ENCODE data around the gene COG5.
A peak's percentile ranks its signal among the peaks of the same experiment; 100 is the strongest.

COG5 gene

DNA sequence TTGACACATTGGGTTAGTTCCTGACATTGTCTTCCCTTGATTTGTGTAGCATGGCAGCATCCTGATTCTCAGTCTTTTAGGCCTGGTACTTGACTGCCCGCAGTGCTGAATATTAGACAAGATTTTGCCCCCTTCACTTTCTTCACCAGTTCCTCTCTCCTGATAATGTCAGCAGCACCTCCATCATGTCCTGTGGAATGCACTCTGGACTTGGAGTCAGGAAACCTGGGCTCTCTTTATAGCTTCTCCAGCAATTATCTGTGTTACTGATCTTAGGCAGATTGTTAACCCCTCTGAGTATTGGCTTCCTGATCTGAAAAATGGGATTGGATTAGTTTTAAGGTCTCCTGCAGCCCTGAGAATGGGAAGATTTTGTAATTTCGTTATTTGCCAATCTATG is 375.9 kb downstream of the COG5 start:
- no peak overlapping the region for H3K27ac ChIP-seq
- TF ChIP-seq, protein P1, sequence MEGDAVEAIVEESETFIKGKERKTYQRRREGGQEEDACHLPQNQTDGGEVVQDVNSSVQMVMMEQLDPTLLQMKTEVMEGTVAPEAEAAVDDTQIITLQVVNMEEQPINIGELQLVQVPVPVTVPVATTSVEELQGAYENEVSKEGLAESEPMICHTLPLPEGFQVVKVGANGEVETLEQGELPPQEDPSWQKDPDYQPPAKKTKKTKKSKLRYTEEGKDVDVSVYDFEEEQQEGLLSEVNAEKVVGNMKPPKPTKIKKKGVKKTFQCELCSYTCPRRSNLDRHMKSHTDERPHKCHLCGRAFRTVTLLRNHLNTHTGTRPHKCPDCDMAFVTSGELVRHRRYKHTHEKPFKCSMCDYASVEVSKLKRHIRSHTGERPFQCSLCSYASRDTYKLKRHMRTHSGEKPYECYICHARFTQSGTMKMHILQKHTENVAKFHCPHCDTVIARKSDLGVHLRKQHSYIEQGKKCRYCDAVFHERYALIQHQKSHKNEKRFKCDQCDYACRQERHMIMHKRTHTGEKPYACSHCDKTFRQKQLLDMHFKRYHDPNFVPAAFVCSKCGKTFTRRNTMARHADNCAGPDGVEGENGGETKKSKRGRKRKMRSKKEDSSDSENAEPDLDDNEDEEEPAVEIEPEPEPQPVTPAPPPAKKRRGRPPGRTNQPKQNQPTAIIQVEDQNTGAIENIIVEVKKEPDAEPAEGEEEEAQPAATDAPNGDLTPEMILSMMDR (IDR thresholded peaks at IDR 0.05): no peak
- DNase-seq (ENCODE audit: low spot score): no peak
- H3K4me3 ChIP-seq: no peak overlapping the region

DNA sequence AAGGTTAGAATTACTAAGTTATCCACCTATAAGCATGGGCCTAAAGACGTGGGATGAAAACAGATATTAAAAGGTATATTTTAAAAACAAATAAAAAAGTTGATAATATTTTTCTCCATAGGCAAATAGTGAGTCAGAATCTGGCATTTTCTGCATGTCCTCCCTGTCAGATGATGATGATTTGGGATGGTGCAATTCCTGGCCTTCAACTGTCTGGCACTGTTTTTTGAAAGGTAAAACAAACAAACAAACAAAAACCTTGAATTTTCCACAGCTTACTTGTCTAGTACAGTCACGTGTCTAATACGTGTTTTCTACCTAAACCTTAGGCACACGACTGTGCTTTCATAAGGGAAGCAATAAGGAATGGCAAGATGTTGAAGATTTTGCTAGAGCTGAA is 377.5 kb downstream of the COG5 start:
- no peak for DNase-seq (ENCODE audit: low spot score)
- Histone ChIP-seq H3K27ac (no peak overlapping the region), H3K4me3 (no peak overlapping the region)
- TF ChIP-seq, protein P1 (IDR thresholded peaks at IDR 0.05): no peak

DNA sequence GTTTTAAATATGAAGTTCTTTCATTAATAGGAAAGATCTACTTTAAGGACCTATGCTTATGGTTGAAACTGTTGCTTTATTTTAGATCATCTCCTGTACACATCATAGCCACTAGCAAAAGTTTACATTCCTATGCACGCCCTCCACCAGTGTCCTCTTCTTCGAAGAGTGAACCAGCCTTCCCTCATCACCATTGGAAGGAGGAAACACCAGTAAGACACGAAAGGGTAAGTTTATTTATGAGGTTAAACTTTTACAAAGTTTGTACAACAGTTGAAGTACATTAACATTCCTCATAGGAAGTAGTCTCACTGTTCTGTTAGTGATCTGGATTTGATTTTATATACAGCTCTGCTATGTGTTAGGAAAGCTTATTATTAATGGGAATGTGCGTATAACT is 378.0 kb downstream of the COG5 start:
- TF ChIP-seq, protein P1 (IDR thresholded peaks at IDR 0.05): no peak
- DNase-seq (ENCODE audit: low spot score): no peak
- H3K27ac ChIP-seq: no peak overlapping the region
- no peak overlapping the region for H3K4me3 ChIP-seq

DNA sequence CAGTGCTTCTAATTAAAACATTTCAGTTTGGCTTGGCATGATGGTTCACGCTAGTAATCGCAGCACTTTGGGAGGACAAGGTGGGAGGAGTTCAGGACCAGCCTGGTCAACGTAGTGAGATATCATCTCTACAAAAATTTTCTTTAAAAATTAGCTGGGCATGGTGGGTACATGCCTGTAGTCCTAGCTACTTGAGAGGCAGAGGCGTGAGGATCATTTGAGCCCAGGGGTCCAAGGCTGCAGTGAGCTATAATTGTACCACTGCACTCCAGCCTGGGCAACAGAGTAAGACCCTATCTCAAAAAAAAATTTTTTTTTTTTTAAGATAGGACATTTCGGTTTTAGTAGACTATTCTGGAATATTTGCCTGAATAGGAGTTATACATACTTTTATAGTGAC is 382.5 kb downstream of the COG5 start:
- no peak overlapping the region for H3K4me3 ChIP-seq
- TF ChIP-seq, protein P1 (IDR thresholded peaks at IDR 0.05): no peak
- DNase-seq (ENCODE audit: low spot score): no peak
- H3K27ac ChIP-seq: no peak overlapping the region

DNA sequence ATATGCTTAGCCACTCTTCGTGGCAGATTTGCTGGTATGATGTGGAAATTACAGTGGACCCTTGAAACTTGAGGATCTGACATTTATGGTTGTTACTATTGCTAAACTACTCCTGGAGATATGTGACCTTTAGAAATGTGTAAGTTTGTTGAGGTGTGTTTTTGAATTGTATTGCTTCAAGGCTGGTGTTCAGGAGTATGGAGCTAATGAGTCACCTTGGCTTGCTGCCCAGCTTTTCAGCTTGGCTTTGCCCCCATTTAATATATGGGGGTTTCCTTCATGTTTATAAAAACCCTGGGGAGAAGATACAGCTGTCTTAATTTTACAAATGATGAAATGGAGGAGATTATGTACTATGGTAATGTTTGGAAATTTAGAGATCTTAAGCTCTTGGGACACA is 383.3 kb downstream of the COG5 start:
- DNase-seq (ENCODE audit: low spot score): no peak
- peak overlapping the region in 1 of 2 donors; percentile 43 for H3K27ac ChIP-seq
- TF ChIP-seq, protein P1 (IDR thresholded peaks at IDR 0.05): no peak
- no peak overlapping the region for H3K4me3 ChIP-seq

DNA sequence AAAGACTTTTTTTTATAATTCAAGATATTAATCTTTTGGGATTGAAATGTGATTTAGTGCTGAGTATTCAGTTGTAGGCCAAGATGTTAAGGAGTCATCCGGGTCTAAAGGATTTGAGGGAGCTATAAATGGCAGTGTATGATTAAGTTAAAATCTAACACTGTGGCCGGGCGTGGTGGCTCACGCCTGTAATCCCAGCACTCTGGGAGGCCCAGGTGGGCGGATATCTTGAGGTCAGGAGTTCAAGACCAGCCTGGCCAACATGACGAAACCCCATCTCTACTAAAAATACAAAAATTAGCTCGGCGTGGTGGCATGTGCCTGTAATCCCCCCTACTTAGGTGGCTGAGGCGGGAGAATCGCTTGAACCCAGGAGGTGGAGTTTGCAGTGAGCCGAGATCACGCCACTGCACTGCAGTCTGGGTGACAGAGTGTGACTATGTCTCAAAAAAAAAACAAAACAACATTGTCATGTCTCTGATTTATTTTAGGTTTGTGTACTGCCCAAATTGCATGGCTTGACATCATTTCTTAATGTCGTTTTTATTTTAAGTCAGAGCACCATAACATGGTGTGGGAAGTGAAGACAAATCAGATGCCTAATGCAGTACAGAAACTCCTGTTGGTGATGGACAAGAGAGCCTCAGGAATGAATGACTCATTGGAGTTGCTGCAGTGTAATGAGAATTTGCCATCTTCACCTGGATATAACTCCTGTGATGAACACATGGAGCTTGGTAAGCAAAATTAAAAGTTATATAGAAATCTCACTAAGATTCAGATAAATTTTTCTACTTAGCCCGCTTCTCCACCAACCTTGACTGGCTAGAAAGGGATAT is 384.2 kb downstream of the COG5 start:
- peak overlapping the region in 1 of 2 donors; percentile 6 for H3K27ac ChIP-seq
- DNase-seq (ENCODE audit: low spot score): no peak

More for the DNA sequence above, 384.2 kb downstream of the COG5 start:
- no peak overlapping the region for H3K4me3 ChIP-seq
- TF ChIP-seq, protein P1 (IDR thresholded peaks at IDR 0.05): no peak

Data from coronary artery (tissue), 2 donors.